Transverse colon (tissue), 4 donors: Measurements from ENCODE around the gene PPCDC.

ENCODE experiments used
- EP300 ChIP-seq: sonication (generic); formaldehyde crosslinking; IDR thresholded peaks from one replicate; pipeline ENCODE4 v1.6.1; 2017; ENCODE audit warnings: antibody characterized with exemption, low read depth
- POLR2A ChIP-seq: fragments of 450-650 bp; IDR thresholded peaks from one replicate; pipeline ENCODE4 v1.6.1; 2016; ENCODE audit warnings: antibody characterized with exemption, mild to moderate bottlenecking, moderate library complexity
- POLR2AphosphoS5 ChIP-seq, 3 donors: sonication (generic); formaldehyde crosslinking; IDR thresholded peaks; one replicate each; pipeline ENCODE4 v1.6.1; 2016; ENCODE audit warnings: antibody characterized with exemption in 3 of 3
- TF ChIP-seq, protein P1 (sequence below), 5 experiments: fragments of 200-600 bp in 3 of 5; fragments of 450-650 bp in 2 of 5; sonication (generic) in 3 of 5; IDR thresholded peaks; 1 replicate in 2 of 5; 2 replicates in 3 of 5; pipeline ENCODE4 v1.5.1; 2016 to 2017; ENCODE audit warnings: antibody characterized with exemption in 5 of 5, inconsistent platforms in 3 of 5, mild to moderate bottlenecking in 2 of 5, moderate library complexity in 1 of 5

DNA sequence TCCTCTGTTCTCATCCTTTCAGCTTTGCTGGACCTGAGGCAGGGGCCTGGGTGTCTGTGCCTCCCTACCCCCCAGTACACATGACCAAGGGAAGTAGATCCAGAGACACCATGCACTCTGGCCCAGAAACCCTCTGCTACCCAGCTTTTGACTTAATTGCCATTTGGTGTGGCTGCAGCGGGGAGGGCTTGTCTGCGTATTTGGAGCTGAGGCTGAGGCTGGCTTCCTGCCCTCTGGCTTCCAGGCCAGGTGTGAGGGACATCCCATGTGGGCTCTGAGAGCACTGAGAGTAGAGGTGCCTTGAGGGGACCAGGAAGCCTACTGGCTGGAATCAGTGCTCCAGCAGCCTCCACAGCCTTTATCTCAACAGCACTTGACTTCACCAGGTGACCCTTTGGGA, 26.9 kb downstream of the PPCDC start:
- TF ChIP-seq, protein P1, sequence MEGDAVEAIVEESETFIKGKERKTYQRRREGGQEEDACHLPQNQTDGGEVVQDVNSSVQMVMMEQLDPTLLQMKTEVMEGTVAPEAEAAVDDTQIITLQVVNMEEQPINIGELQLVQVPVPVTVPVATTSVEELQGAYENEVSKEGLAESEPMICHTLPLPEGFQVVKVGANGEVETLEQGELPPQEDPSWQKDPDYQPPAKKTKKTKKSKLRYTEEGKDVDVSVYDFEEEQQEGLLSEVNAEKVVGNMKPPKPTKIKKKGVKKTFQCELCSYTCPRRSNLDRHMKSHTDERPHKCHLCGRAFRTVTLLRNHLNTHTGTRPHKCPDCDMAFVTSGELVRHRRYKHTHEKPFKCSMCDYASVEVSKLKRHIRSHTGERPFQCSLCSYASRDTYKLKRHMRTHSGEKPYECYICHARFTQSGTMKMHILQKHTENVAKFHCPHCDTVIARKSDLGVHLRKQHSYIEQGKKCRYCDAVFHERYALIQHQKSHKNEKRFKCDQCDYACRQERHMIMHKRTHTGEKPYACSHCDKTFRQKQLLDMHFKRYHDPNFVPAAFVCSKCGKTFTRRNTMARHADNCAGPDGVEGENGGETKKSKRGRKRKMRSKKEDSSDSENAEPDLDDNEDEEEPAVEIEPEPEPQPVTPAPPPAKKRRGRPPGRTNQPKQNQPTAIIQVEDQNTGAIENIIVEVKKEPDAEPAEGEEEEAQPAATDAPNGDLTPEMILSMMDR (IDR thresholded peaks at IDR 0.05) = no peak
- TF ChIP-seq POLR2A (no peak), EP300 (no peak), POLR2AphosphoS5 (IDR thresholded peaks at IDR 0.05) (no peak)
